ENCODE data around the gene MAP3K15. TPM values are rescaled to one million over a fixed set of nuclear protein-coding genes. Genes with fewer than 3 reads are reported as not detected.

MAP3K15 gene
- total RNA-seq, 1 experiment from 2014 or later, result 3.8 TPM

GRCh38 chrX:19386679-19387078 is 128.6 kb downstream of the MAP3K15 start:
- Mint-ChIP-seq H3K27ac (no peak overlapping the region), H3K4me3 (no peak overlapping the region), H3K9me3 (no peaks in the 10 kb centered on the region), H3K36me3 (no peaks in the 10 kb centered on the region), H3K4me1 (peaks cover 8% of the 10 kb centered on the region), H3K27me3 (ENCODE audit: low read depth) (no peaks in the 10 kb centered on the region)
- ATAC-seq (no peak), DNase-seq (ENCODE audit: low spot score) (no peak)
- ChIA-PET CTCF (no interaction called here), POLR2A (no interaction called here)
- TF ChIP-seq SOX15 (CRISPR knock-in tag; IDR thresholded peaks at IDR 0.05) (no peak), USF2 (CRISPR knock-in tag; IDR thresholded peaks at IDR 0.05) (no peak)

GRCh38 chrX:19382555-19383145 is 132.7 kb downstream of the MAP3K15 start:
- DNase-seq (ENCODE audit: low spot score) (peak; percentile 77), ATAC-seq (peak; percentile 94)
- Mint-ChIP-seq H3K4me3 (no peak overlapping the region), H3K36me3 (no peaks in the 10 kb centered on the region), H3K27me3 (ENCODE audit: low read depth) (no peaks in the 10 kb centered on the region), H3K4me1 (no peaks in the 10 kb centered on the region), H3K9me3 (no peaks in the 10 kb centered on the region), H3K27ac (no peak overlapping the region)
- ChIA-PET POLR2A (interaction anchor here (0.7 kb wide), 1 partner anchor 174 kb away, joined by 3 read pairs; no protein-coding TSS in a partner anchor), CTCF (interaction anchor here (0.6 to 2.1 kb wide), 21 partner anchors 9 to 422 kb away, joined by 3 to 38 read pairs (median 4); partner anchors contain the start of gene MAP3K15)
- TF ChIP-seq E2F5 (CRISPR knock-in tag; IDR thresholded peaks at IDR 0.05) (no peak), CTCF (IDR thresholded peaks at IDR 0.05) (peak; percentile 32; the same call in 1 of the 2 replicates), ATF6 (CRISPR knock-in tag; IDR thresholded peaks at IDR 0.05) (no peak)

GRCh38 chrX:19381326-19381725 is 134.0 kb downstream of the MAP3K15 start:
- ChIA-PET CTCF (interaction anchor here (0.6 to 1.9 kb wide), 2 partner anchors 9 to 82 kb away, joined by 3 to 22 read pairs; no protein-coding TSS in a partner anchor), POLR2A (no interaction called here)
- no peak for TF ChIP-seq IRF1 (CRISPR knock-in tag; IDR thresholded peaks at IDR 0.05)
- no peak for TF ChIP-seq USF1 (CRISPR knock-in tag; IDR thresholded peaks at IDR 0.05)
- TF ChIP-seq NFE2L1 (CRISPR knock-in tag; IDR thresholded peaks at IDR 0.05), result no peak
- no peak for TF ChIP-seq AFF4 (CRISPR knock-in tag; IDR thresholded peaks at IDR 0.05; ENCODE audit: borderline replicate concordance)
- no peak for TF ChIP-seq SP1 (CRISPR knock-in tag; conservative IDR thresholded peaks at IDR 0.05)
- no peak for TF ChIP-seq KAT7 (CRISPR knock-in tag; IDR thresholded peaks at IDR 0.05; ENCODE audit: borderline replicate concordance)
- TF ChIP-seq IRF2 (CRISPR knock-in tag; IDR thresholded peaks at IDR 0.05; ENCODE audit: borderline replicate concordance, low read depth), result no peak
- no peak for TF ChIP-seq E2F1 (CRISPR knock-in tag; IDR thresholded peaks at IDR 0.05)
- Mint-ChIP-seq H3K36me3 (no peaks in the 10 kb centered on the region), H3K4me3 (no peak overlapping the region), H3K27ac (no peak overlapping the region), H3K9me3 (no peaks in the 10 kb centered on the region), H3K4me1 (no peaks in the 10 kb centered on the region), H3K27me3 (ENCODE audit: low read depth) (no peaks in the 10 kb centered on the region)
- DNase-seq (ENCODE audit: low spot score), result no peak
- ATAC-seq, result no peak

Data from WTC11 (cell line).